ENCODE data around the gene OR2L5.

The OR2L5 gene

DNA sequence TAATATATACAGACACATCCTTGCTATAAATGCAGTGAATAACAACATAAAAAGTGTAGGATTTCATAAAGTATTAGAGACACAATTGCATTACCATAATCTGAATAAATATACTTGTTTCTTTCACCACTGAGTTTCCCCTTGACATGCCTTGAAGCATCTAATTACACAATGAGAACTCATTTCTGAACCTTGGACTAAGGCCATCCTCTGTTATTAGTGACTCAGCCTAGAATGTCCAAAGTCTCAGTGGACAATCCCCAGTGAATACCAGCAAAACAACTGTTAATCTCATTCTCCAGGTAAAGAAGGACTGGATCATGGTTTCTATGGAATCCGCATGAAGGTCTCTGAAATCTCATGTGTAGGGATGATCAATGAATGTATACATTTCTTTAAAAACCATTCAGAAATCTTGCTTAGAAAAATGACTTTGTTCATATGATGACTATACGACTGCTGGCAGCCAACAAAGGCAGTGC lies at the start of gene OR2L5:
Gene OR2L5, plus strand, starts transcription at position 432 of the 482 bp plus-strand sequence. CDS start 8,288 bp downstream, outside the sequence.
- DNase-seq (ENCODE audit: low spot score), result peak; percentile 13

GRCh38 chr1:247964933-247965332 lies 48.5 kb upstream of the OR2L5 start, which contains the start of gene OR2AK2:
TSS of gene OR2AK2 (plus strand) at chr1:247965233. CDS start at chr1:247965377, 144 bp downstream.
- no peak for DNase-seq (ENCODE audit: low spot score)

- DNase-seq (ENCODE audit: low spot score), result no peak
Measured at GRCh38 chr1:247966532-247967204, 46.8 kb upstream of the OR2L5 start.

GRCh38 chr1:247992986-247993385 lies 20.5 kb upstream of the OR2L5 start:
- no peak for DNase-seq (ENCODE audit: low spot score)

GRCh38 chr1:247998811-247999210 lies 14.6 kb upstream of the OR2L5 start:
- no peak for DNase-seq (ENCODE audit: low spot score)

DNA sequence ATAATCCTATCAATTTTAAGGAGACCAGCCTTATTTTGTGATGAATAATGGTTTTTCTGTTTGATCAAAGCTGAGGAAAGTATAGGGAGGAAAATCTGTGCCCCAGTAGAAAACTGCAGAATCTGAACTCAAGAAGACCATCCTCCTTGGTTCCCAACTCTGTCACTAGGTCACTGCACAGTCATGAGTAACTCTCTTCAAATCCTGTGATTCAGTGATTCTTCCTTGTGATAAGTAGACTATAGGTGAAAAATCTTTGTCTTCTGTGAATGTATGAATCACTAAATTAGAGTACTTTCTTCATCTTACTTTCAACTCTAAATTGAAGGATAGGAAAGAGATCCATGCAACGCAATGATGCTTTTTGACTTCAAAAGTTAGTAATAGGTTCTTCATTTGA lies 13.3 kb upstream of the OR2L5 start:
- no peak for DNase-seq (ENCODE audit: low spot score)

DNA sequence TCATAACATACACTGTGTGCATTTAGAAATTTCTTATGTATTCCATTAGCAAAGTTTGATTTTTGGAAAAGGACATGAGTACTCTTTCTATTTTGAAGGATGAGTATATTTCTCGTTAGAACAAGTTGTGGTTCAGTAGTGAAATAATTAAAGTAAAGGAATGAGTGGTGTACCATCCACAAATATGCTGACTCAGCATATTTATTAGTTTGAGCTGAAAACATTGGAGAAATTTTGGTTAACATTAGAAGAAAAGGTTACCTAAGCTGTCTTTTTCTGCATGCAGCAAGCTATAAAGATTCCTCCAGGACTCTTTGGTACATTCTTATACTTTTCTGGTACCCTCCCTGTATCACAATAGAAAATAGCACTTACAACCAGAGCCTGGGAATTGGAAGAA lies 5.7 kb upstream of the OR2L5 start:
- DNase-seq (ENCODE audit: low spot score), result no peak

GRCh38 chr1:248009681-248010080 lies 3.8 kb upstream of the OR2L5 start:
- DNase-seq (ENCODE audit: low spot score), result no peak

- peak; percentile 17 for DNase-seq (ENCODE audit: low spot score)
Measured at GRCh38 chr1:248015803-248016202, 2.3 kb downstream of the OR2L5 start.

DNA sequence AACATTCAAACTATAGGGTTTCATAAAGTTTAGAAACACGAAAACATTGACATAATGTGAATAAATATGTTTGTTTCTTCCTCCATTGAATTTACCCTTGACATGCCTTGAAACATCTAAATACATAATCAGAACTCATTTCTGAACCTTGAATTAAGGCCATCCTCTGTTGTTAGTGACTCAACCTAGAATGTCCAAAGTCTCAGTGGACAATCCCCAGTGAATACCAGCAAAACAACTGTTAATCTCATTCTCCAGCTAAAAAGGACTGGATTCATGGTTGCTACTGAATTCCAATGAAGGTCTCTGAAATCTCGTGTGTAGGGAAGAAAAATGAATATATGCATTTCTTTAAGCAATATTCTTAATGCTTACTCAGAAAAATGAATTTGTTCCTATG lies 16.3 kb downstream of the OR2L5 start, which contains the start of gene OR2L2:
Gene OR2L2, plus strand, starts transcription at position 301 of the 400 bp plus-strand sequence. CDS start 8,198 bp downstream, outside the sequence.
- no peak for DNase-seq (ENCODE audit: low spot score)

GRCh38 chr1:248045209-248045608 lies 31.7 kb downstream of the OR2L5 start:
- no peak for DNase-seq (ENCODE audit: low spot score)

GRCh38 chr1:248046536-248046935 lies 33.1 kb downstream of the OR2L5 start, which contains the start of gene OR2L3:
TSS of gene OR2L3 (plus strand) at chr1:248046836. CDS start at chr1:248060682, 13,846 bp downstream.
- DNase-seq (ENCODE audit: low spot score), result no peak

DNA sequence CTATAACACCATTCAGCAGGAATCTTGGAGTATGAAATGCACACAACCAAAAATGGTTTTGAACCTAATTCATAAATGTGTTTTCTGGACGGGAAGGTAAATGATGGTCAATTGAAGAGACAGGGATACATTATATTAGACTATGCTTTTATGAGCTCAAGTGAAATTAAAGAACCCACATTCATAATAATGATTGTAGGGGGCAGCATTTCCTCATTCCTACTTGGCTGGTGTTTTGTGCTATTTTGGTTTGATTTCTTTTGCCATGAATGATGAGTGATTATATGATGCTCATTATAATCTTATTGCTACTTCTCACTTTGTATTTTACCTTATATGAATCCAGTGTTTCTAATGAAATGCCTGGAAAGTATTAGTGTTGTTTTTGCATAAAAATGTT lies 33.5 kb downstream of the OR2L5 start:
- no peak for DNase-seq (ENCODE audit: low spot score)

DNA sequence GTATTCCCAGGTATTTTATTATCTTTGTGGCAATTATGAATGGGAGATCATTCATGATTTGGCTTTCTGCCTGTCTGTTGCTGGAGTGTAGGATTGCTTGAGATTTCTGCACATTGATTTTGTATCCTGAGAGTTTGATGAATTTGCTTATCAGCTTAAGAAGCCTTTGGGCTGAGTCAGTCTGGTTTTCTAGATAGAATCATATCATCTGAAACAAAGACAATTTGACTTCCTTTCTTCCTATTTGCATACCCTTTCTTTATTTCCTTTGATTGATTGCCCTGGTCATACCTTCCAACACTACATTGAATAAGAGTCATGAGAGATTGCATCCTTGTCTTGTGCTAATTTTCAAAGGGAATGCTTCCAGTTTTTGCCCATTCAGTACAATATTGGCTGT lies 41.2 kb downstream of the OR2L5 start:
- DNase-seq (ENCODE audit: low spot score), result no peak

GRCh38 chr1:248055261-248055660 lies 41.8 kb downstream of the OR2L5 start:
- no peak for DNase-seq (ENCODE audit: low spot score)

DNA sequence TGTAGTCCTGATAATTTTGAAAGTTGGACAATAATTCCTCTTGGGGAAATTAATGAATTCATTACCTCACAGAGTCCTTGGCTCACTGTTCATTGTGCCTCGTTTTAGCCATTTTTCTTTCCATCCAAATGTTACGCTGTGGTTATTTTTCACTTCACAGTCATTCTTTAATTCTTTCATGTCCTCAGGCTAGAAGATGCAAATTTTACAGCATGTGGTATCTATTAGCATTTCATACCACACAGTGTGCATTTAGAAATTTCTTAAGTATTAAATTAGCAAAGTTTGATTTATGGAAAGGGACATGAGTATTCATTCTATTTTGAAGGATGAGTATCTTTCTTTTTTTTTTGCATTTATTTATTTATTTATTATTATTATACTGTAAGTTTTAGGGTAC lies 51.6 kb downstream of the OR2L5 start:
- no peak for DNase-seq (ENCODE audit: low spot score)

GRCh38 chr1:248065604-248066003 lies 52.1 kb downstream of the OR2L5 start:
- no peak for DNase-seq (ENCODE audit: low spot score)

All from globus pallidus (tissue), 1 donor.